PC-9 (cell line): ENCODE results near the gene BLOC1S4. TPM values are rescaled to one million over a fixed set of nuclear protein-coding genes. Genes with fewer than 3 reads are reported as not detected.

Experiments used
- Bru-seq: library from RNA; stranded (reverse); fragments of 400-500 nt; gene quantifications from one replicate; lab custom pipeline; 2021; lab: Mats Ljungman, UMichigan
- BruChase-seq, 2 experiments: library from RNA; stranded (reverse); fragments of 400-500 nt; gene quantifications; one replicate each; lab custom pipeline; 2021; lab: Mats Ljungman, UMichigan
- BruUV-seq: library from RNA; stranded (reverse); fragments of 400-500 nt; replicated peaks from 2 replicates; lab custom pipeline; 2021; lab: Mats Ljungman, UMichigan
- CTCF ChIA-PET: fragments of 300-600 bp; sonication (Branson Sonifier 250); formaldehyde crosslinking; loops from one replicate; lab custom pipeline; 2022; ENCODE audit warnings: antibody characterized with exemption; lab: Charles Lee
- POLR2A ChIA-PET: fragments of 300-600 bp; sonication (Branson Sonifier 250); formaldehyde crosslinking; loops from one replicate; lab custom pipeline; 2022; ENCODE audit warnings: antibody characterized with exemption; ENCODE audit not compliant: unreplicated experiment; lab: Charles Lee
- DNase-seq, 2 experiments: peaks; one replicate each; pipeline versions ENCODE4 v3.0.0 to v3.0.0-alpha.2; 2015 to 2022; ENCODE audit warnings: mixed read lengths in 1 of 2
- H2AFZ ChIP-seq: fragments of 200-600 bp; sonication (generic); 2 replicates; pipeline ENCODE4 v1.8.1; 2017; ENCODE audit warnings: antibody characterized with exemption
- H3F3A ChIP-seq: fragments of 200-600 bp; sonication (generic); 2 replicates; pipeline ENCODE4 v1.8.1; 2017; ENCODE audit warnings: antibody characterized with exemption, mild to moderate bottlenecking, low read depth; ENCODE audit not compliant: insufficient read depth
- H3K27ac ChIP-seq: fragments of 200-600 bp; sonication (generic); 2 replicates; pipeline ENCODE4 v1.6.1; 2016; ENCODE audit warnings: mixed run types
- H3K27me3 ChIP-seq: fragments of 200-600 bp; sonication (generic); 2 replicates; pipeline ENCODE4 v1.6.1; 2016; ENCODE audit warnings: low read depth, mixed run types; ENCODE audit not compliant: insufficient read depth
- H3K36me3 ChIP-seq: fragments of 200-600 bp; sonication (generic); 2 replicates; pipeline ENCODE4 v1.6.1; 2016; ENCODE audit warnings: low read depth, mixed run types
- H3K4me1 ChIP-seq: fragments of 200-600 bp; sonication (generic); replicated peaks from 2 replicates; pipeline ENCODE4 v1.6.1; 2016; ENCODE audit warnings: mixed run types; ENCODE audit not compliant: insufficient read depth
- H3K4me2 ChIP-seq: fragments of 200-600 bp; sonication (generic); 2 replicates; pipeline ENCODE4 v1.6.1; 2017; ENCODE audit warnings: mixed run types
- H3K4me3 ChIP-seq: fragments of 200-600 bp; sonication (generic); 2 replicates; pipeline ENCODE4 v1.6.1; 2016; ENCODE audit warnings: mixed run types
- H3K79me2 ChIP-seq: fragments of 200-600 bp; sonication (generic); 2 replicates; pipeline ENCODE4 v1.6.1; 2017; ENCODE audit warnings: low read depth, mixed run types
- H3K9me2 ChIP-seq: fragments of 200-600 bp; sonication (generic); 2 replicates; pipeline ENCODE4 v1.8.1; 2017; ENCODE audit warnings: mild to moderate bottlenecking; ENCODE audit not compliant: insufficient read depth
- H3K9me3 ChIP-seq: fragments of 200-600 bp; sonication (generic); 2 replicates; pipeline ENCODE4 v1.8.1; 2016; ENCODE audit warnings: low read depth; ENCODE audit not compliant: insufficient read depth
- H4K20me1 ChIP-seq: fragments of 200-600 bp; sonication (generic); 2 replicates; pipeline ENCODE4 v1.8.1; 2017; ENCODE audit not compliant: insufficient read depth
- EZH2 ChIP-seq: fragments of 200-600 bp; sonication (generic); IDR thresholded peaks from 2 replicates; pipeline ENCODE4 v1.8.0; 2017; ENCODE audit warnings: antibody characterized with exemption, low read depth
- intact Hi-C: fragments of 100-400 bp; cut with micrococcal nuclease; formaldehyde crosslinking; loops from one replicate; pipeline ENCODE4 v1.10.0; 2022; ENCODE audit not compliant: unreplicated experiment
- long read RNA-seq: library from polyadenylated mRNA; stranded (forward); transcript quantifications from one replicate; pipeline ENCODE4 v2.0.0, GENCODE V29; 2022
- total RNA-seq: library from RNA; stranded (reverse); gene quantifications from 2 replicates; pipeline ENCODE4 v1.2.3, GENCODE V29; 2021
- TF ChIP-seq, protein P1 (sequence below): fragments of 200-600 bp; sonication (generic); conservative IDR thresholded peaks from 2 replicates; pipeline ENCODE4 v1.6.1; 2017; ENCODE audit warnings: mixed run types, antibody characterized with exemption, mild to moderate bottlenecking, moderate library complexity

BLOC1S4 gene, protein sequence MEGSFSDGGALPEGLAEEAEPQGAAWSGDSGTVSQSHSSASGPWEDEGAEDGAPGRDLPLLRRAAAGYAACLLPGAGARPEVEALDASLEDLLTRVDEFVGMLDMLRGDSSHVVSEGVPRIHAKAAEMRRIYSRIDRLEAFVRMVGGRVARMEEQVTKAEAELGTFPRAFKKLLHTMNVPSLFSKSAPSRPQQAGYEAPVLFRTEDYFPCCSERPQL
- 11.7 and 13.9 TPM in 2 replicates for total RNA-seq
- percentile 65 among the genes with signal in this experiment for Bru-seq, nascent RNA
- BruChase-seq, experiment 1, labeled RNA remaining after a 2-hour chase: percentile 70 among the genes with signal in this experiment
- percentile 59 among the genes with signal in this experiment for BruChase-seq, experiment 2, labeled RNA remaining after a 6-hour chase
- long read RNA-seq, transcript BLOC1S4-201 (1 exons, 1,617 nt): major isoform, 142 of 143 reads
- long read RNA-seq, partial matches to known transcripts: 0 of 143 reads
- long read RNA-seq, other reads (novel, unspliced or antisense): 1 of 143 reads

DNA sequence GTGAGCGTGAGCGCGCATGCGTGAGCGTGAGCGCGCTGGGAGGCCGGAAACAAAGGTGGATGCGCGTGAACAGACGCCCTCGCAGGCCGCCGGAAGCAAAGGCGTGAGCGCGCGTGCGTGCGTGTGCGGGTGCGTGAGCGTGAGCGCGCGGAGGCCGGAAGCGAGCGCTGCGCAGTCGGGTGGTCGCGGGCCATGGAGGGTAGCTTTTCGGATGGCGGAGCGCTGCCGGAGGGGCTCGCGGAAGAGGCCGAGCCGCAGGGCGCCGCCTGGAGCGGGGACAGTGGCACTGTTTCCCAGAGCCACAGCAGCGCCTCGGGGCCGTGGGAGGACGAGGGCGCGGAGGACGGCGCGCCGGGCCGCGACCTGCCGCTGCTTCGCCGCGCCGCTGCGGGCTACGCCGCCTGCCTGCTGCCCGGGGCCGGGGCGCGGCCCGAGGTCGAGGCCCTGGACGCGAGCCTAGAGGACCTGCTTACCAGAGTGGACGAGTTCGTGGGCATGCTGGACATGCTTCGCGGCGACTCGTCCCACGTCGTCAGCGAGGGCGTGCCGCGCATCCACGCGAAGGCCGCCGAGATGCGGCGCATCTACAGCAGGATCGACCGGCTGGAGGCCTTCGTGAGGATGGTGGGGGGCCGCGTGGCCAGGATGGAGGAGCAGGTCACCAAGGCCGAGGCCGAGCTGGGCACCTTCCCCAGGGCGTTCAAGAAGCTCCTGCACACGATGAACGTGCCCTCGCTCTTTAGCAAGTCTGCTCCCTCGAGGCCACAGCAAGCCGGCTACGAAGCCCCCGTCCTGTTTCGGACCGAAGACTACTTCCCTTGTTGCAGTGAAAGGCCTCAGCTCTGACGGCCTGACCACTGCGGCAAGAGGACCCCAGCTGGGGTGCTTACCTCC, at the start of gene BLOC1S4:
Gene BLOC1S4 (plus strand): TSS at position 157 of the 894 bp plus-strand sequence. CDS start 36 bp downstream, at position 193.
- Histone ChIP-seq H4K20me1 (peaks cover 5% of the 10 kb centered on the region; the same call in 1 of the 2 replicates), H3K4me1 (peaks cover 11% of the 10 kb centered on the region), H3K4me2 (peak within 1 kb of the TSS; percentile 93), H3K4me3 (peak within 1 kb of the TSS; percentile 94), H2AFZ (peak within 1 kb of the TSS; percentile 71), H3K36me3 (no peaks in the 10 kb centered on the region), H3K27ac (peak within 1 kb of the TSS; percentile 51), H3K79me2 (peaks cover 23% of the 10 kb centered on the region), H3K27me3 (no peaks in the 10 kb centered on the region), H3K9me3 (no peaks in the 10 kb centered on the region), H3F3A (peaks cover 6% of the 10 kb centered on the region; the same call in 1 of the 2 replicates), H3K9me2 (no peaks in the 10 kb centered on the region)
- intact Hi-C loops: loop anchor here (1.0 to 5.0 kb wide), 2 partner anchors 42 to 74 kb away; partner anchors contain the start of gene MRFAP1
- BruUV-seq: TSS peak; percentile 45
- ChIA-PET POLR2A (interaction anchor here (0.5 to 1.5 kb wide), 3 partner anchors 21 to 124 kb away, joined by 3 to 6 read pairs (median 3); no protein-coding TSS in a partner anchor), CTCF (interaction anchor here (1.7 to 1.8 kb wide), 2 partner anchors 42 to 157 kb away, joined by 6 to 8 read pairs; no protein-coding TSS in a partner anchor)
- DNase-seq: peak; percentile 72 to 87
- no peak for TF ChIP-seq EZH2
- TF ChIP-seq, protein P1, sequence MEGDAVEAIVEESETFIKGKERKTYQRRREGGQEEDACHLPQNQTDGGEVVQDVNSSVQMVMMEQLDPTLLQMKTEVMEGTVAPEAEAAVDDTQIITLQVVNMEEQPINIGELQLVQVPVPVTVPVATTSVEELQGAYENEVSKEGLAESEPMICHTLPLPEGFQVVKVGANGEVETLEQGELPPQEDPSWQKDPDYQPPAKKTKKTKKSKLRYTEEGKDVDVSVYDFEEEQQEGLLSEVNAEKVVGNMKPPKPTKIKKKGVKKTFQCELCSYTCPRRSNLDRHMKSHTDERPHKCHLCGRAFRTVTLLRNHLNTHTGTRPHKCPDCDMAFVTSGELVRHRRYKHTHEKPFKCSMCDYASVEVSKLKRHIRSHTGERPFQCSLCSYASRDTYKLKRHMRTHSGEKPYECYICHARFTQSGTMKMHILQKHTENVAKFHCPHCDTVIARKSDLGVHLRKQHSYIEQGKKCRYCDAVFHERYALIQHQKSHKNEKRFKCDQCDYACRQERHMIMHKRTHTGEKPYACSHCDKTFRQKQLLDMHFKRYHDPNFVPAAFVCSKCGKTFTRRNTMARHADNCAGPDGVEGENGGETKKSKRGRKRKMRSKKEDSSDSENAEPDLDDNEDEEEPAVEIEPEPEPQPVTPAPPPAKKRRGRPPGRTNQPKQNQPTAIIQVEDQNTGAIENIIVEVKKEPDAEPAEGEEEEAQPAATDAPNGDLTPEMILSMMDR: no peak

DNA sequence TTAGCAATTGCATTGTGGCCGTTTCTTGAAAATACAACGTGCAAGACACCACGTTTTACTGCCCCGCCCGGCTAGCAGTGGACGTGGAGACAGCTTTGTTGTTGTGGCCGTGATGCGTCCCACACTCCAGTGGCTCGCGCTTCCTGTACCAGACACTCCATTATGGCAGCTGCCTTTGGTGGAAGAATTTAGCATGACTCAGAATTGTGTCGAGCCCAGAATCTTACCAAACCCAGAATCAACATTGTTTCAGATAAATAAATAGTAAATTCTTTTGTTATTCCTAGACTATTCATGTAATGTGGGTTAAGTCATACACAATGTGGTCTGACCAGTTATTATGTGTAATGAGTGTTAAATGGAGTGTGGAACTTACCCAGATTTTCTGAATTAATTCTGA, 47.6 kb upstream of the BLOC1S4 start:
- H3K27ac ChIP-seq: peak overlapping the region; percentile 75
- CTCF ChIA-PET: interaction anchor here (0.8 kb wide), 1 partner anchor 174 kb away, joined by 10 read pairs; no protein-coding TSS in a partner anchor

More for the DNA sequence above, 47.6 kb upstream of the BLOC1S4 start:
- Histone ChIP-seq H2AFZ (no peak overlapping the region), H3K79me2 (no peaks in the 10 kb centered on the region), H3K27me3 (no peaks in the 10 kb centered on the region), H4K20me1 (no peaks in the 10 kb centered on the region), H3K4me3 (peak overlapping the region; percentile 7; the same call in 1 of the 2 replicates), H3K9me2 (no peaks in the 10 kb centered on the region), H3F3A (peaks cover 27% of the 10 kb centered on the region), H3K4me1 (peaks cover 12% of the 10 kb centered on the region), H3K4me2 (peak overlapping the region; percentile 66), H3K9me3 (no peaks in the 10 kb centered on the region), H3K36me3 (no peaks in the 10 kb centered on the region)
- intact Hi-C loops: no loop called here
- POLR2A ChIA-PET: interaction anchor here (0.6 kb wide), 1 partner anchor 17 kb away, joined by 4 read pairs; no protein-coding TSS in a partner anchor
- TF ChIP-seq, protein P1: no peak
- TF ChIP-seq EZH2: no peak
- DNase-seq: peak; percentile 72 to 93
- BruUV-seq: no TSS peak
